ENCODE data around the gene CD28. TPM values are rescaled to one million over a fixed set of nuclear protein-coding genes. Genes with fewer than 3 reads are reported as not detected.

Gene CD28
- total RNA-seq, 1 donor from 2014 or later = 59.3 TPM

- peaks cover 4% of the 10 kb centered on the region for H3K9me3 Mint-ChIP-seq
- intact Hi-C loops (cut with micrococcal nuclease) = no loop called here
- peak overlapping the region; percentile 44 for H3K27ac Mint-ChIP-seq
- no peak for DNase-seq (ENCODE audit: low spot score)
- no peaks in the 10 kb centered on the region for H3K27me3 Mint-ChIP-seq (ENCODE audit: low read depth)
- H3K36me3 Mint-ChIP-seq (ENCODE audit: low read depth) = peaks cover 73% of the 10 kb centered on the region
- H3K4me3 Mint-ChIP-seq (ENCODE audit: low read depth) = no peak overlapping the region
- peaks cover 66% of the 10 kb centered on the region for H3K4me1 Mint-ChIP-seq (ENCODE audit: low read depth)
Measured at GRCh38 chr2:203728321-203728720, 21.9 kb downstream of the CD28 start.

DNA sequence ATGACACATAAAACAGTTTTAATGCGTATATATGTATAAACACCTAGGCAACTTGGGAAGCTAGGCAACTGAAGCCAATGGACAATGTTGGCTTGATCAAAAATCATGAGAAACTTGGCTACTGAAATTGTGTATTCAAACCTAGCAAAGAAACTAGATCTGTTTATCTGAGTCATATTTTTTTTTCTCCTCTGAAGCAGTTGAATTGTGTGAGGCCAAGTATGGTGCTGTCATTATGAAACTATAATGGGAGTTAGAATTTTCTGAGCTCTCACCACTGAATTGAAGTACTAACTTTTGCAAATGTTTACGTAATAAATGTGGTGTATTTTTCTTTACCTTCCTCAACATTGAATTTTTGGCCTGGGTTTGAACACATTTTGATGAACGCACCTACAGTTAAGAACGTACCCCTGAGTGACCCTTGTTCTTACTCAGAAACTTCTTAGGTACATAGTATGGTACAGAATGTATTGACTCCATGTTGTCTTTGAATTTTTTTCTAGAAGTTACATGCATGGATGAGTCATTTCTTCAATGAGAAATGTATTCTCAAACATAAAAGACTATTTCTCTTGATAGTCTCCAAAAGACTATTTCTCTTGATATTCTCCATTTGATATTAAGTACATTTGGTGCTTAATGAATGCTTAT, 23.8 kb downstream of the CD28 start:
- peak overlapping the region; percentile 1 for H3K4me3 Mint-ChIP-seq (ENCODE audit: low read depth)
- no peak for DNase-seq (ENCODE audit: low spot score)
- peak overlapping the region; percentile 83 for H3K27ac Mint-ChIP-seq
- H3K27me3 Mint-ChIP-seq (ENCODE audit: low read depth) = no peaks in the 10 kb centered on the region
- intact Hi-C loops (cut with micrococcal nuclease) = loop anchor here (1.0 to 10.0 kb wide), 11 partner anchors 11 to 375 kb away; partner anchors contain the start of gene ICOS
- peaks cover 75% of the 10 kb centered on the region for H3K4me1 Mint-ChIP-seq (ENCODE audit: low read depth)
- peaks cover 82% of the 10 kb centered on the region for H3K36me3 Mint-ChIP-seq (ENCODE audit: low read depth)
- no peaks in the 10 kb centered on the region for H3K9me3 Mint-ChIP-seq

- intact Hi-C loops (cut with micrococcal nuclease) = loop anchor here (1.0 to 10.0 kb wide), 11 partner anchors 10 to 374 kb away; partner anchors contain the start of gene ICOS
- peak overlapping the region; percentile 83 for H3K27ac Mint-ChIP-seq
- peaks cover 85% of the 10 kb centered on the region for H3K36me3 Mint-ChIP-seq (ENCODE audit: low read depth)
- peaks cover 78% of the 10 kb centered on the region for H3K4me1 Mint-ChIP-seq (ENCODE audit: low read depth)
- no peaks in the 10 kb centered on the region for H3K27me3 Mint-ChIP-seq (ENCODE audit: low read depth)
- H3K9me3 Mint-ChIP-seq = no peaks in the 10 kb centered on the region
- H3K4me3 Mint-ChIP-seq (ENCODE audit: low read depth) = peak overlapping the region; percentile 13
- DNase-seq (ENCODE audit: low spot score) = no peak
Measured at GRCh38 chr2:203730883-203731282, 24.4 kb downstream of the CD28 start.

GRCh38 chr2:203732092-203732952, 25.9 kb downstream of the CD28 start:
- H3K9me3 Mint-ChIP-seq = no peaks in the 10 kb centered on the region
- no peaks in the 10 kb centered on the region for H3K27me3 Mint-ChIP-seq (ENCODE audit: low read depth)
- H3K4me1 Mint-ChIP-seq (ENCODE audit: low read depth) = peaks cover 83% of the 10 kb centered on the region
- peak overlapping the region; percentile 51 for H3K4me3 Mint-ChIP-seq (ENCODE audit: low read depth)
- H3K36me3 Mint-ChIP-seq (ENCODE audit: low read depth) = peaks cover 85% of the 10 kb centered on the region
- peak overlapping the region; percentile 83 for H3K27ac Mint-ChIP-seq
- intact Hi-C loops (cut with micrococcal nuclease) = loop anchor here (5.0 to 10.0 kb wide), 3 partner anchors 80 to 372 kb away; partner anchors contain the start of gene ICOS
- no peak for DNase-seq (ENCODE audit: low spot score)

GRCh38 chr2:203732953-203733510, 26.6 kb downstream of the CD28 start:
- Mint-ChIP-seq H3K9me3 (no peaks in the 10 kb centered on the region), H3K27me3 (ENCODE audit: low read depth) (no peaks in the 10 kb centered on the region), H3K36me3 (ENCODE audit: low read depth) (peaks cover 88% of the 10 kb centered on the region), H3K4me3 (ENCODE audit: low read depth) (peak overlapping the region; percentile 0), H3K4me1 (ENCODE audit: low read depth) (peaks cover 88% of the 10 kb centered on the region), H3K27ac (peak overlapping the region; percentile 83)
- DNase-seq (ENCODE audit: low spot score) = no peak
- intact Hi-C loops (cut with micrococcal nuclease) = loop anchor here (5.0 to 10.0 kb wide), 3 partner anchors 79 to 372 kb away; partner anchors contain the start of gene ICOS

DNA sequence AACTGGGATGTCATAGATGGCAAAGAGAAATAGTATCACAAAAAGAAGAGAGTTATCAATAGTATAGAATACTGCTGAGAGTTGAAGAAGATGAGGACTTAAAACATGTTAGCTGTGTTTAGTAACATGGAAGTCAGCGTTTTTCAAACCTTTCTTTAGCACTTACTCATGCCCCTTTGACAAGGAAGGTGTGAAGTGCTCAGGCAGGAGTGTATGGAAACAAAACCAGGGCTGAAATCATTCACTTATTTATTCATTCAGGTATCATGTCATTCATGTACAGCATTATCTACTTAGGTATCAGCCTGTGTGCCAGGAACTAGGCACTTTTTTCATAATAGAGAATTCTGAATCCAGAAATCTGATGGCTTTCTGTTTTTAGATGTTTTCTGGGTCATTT, 27.2 kb downstream of the CD28 start:
- H3K27ac Mint-ChIP-seq = peak overlapping the region; percentile 84
- no peaks in the 10 kb centered on the region for H3K9me3 Mint-ChIP-seq
- DNase-seq (ENCODE audit: low spot score) = no peak
- no peaks in the 10 kb centered on the region for H3K27me3 Mint-ChIP-seq (ENCODE audit: low read depth)
- peak overlapping the region; percentile 0 for H3K4me3 Mint-ChIP-seq (ENCODE audit: low read depth)
- peaks cover 91% of the 10 kb centered on the region for H3K4me1 Mint-ChIP-seq (ENCODE audit: low read depth)
- intact Hi-C loops (cut with micrococcal nuclease) = loop anchor here (1.0 to 10.0 kb wide), 4 partner anchors 30 to 371 kb away; partner anchors contain the start of gene ICOS
- peaks cover 90% of the 10 kb centered on the region for H3K36me3 Mint-ChIP-seq (ENCODE audit: low read depth)

- Mint-ChIP-seq H3K27me3 (ENCODE audit: low read depth) (no peaks in the 10 kb centered on the region), H3K4me3 (ENCODE audit: low read depth) (no peak overlapping the region), H3K36me3 (ENCODE audit: low read depth) (peaks cover 89% of the 10 kb centered on the region), H3K4me1 (ENCODE audit: low read depth) (peaks cover 90% of the 10 kb centered on the region), H3K27ac (peak overlapping the region; percentile 84), H3K9me3 (no peaks in the 10 kb centered on the region)
- intact Hi-C loops (cut with micrococcal nuclease) = loop anchor here (1.0 to 10.0 kb wide), 4 partner anchors 29 to 370 kb away; partner anchors contain the start of gene ICOS
- DNase-seq (ENCODE audit: low spot score) = no peak
Measured at GRCh38 chr2:203734276-203734983, 28.0 kb downstream of the CD28 start.

DNA sequence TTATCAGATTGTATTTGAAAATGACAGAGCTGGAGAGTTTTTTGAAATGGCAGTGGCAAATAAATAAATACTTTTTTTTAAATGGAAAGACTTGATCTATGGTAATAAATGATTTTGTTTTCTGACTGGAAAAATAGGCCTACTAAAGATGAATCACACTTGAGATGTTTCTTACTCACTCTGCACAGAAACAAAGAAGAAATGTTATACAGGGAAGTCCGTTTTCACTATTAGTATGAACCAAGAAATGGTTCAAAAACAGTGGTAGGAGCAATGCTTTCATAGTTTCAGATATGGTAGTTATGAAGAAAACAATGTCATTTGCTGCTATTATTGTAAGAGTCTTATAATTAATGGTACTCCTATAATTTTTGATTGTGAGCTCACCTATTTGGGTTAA, 30.9 kb downstream of the CD28 start:
- peaks cover 83% of the 10 kb centered on the region for H3K36me3 Mint-ChIP-seq (ENCODE audit: low read depth)
- H3K27me3 Mint-ChIP-seq (ENCODE audit: low read depth) = no peaks in the 10 kb centered on the region
- intact Hi-C loops (cut with micrococcal nuclease) = loop anchor here (1.0 to 10.0 kb wide), 3 partner anchors 19 to 367 kb away; no protein-coding TSS in a partner anchor
- peak overlapping the region; percentile 99 for H3K27ac Mint-ChIP-seq
- H3K4me3 Mint-ChIP-seq (ENCODE audit: low read depth) = no peak overlapping the region
- H3K4me1 Mint-ChIP-seq (ENCODE audit: low read depth) = peaks cover 91% of the 10 kb centered on the region
- no peak for DNase-seq (ENCODE audit: low spot score)
- H3K9me3 Mint-ChIP-seq = peaks cover 3% of the 10 kb centered on the region

GRCh38 chr2:203739351-203739750, 32.9 kb downstream of the CD28 start:
- intact Hi-C loops (cut with micrococcal nuclease) = loop anchor here (10.0 kb wide), 1 partner anchor 365 kb away; no protein-coding TSS in a partner anchor

DNA sequence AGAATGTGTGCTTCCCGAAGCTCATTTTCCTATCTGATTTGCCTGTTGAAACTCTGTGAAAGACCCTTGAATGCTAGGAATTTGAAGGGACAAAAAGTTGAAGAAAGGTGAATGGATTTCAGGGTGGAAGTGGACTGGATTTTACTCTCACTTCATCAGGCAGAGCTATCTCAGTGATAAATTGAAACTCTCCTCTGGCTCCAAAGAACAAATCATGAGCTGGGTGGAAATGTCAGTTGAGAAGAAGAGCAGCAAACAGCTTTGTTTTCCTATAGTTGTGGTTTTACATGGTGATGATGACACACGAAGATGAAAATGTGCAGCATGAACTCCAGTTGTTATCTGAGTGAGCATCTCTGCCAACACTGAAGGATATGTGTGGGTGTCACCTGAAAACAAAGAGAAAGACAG, 34.4 kb downstream of the CD28 start:
- H3K27ac Mint-ChIP-seq = peak overlapping the region; percentile 99
- intact Hi-C loops (cut with micrococcal nuclease) = loop anchor here (1.0 to 5.0 kb wide), 8 partner anchors 9 to 266 kb away; no protein-coding TSS in a partner anchor
- peaks cover 80% of the 10 kb centered on the region for H3K4me1 Mint-ChIP-seq (ENCODE audit: low read depth)
- no peaks in the 10 kb centered on the region for H3K27me3 Mint-ChIP-seq (ENCODE audit: low read depth)
- H3K36me3 Mint-ChIP-seq (ENCODE audit: low read depth) = peaks cover 70% of the 10 kb centered on the region
- H3K4me3 Mint-ChIP-seq (ENCODE audit: low read depth) = peak overlapping the region; percentile 62
- DNase-seq (ENCODE audit: low spot score) = peak; percentile 62
- H3K9me3 Mint-ChIP-seq = peaks cover 15% of the 10 kb centered on the region

More at GRCh38 chr2:203739351-203739750, 32.9 kb downstream of the CD28 start:
- Mint-ChIP-seq H3K9me3 (peaks cover 7% of the 10 kb centered on the region), H3K27me3 (ENCODE audit: low read depth) (no peaks in the 10 kb centered on the region), H3K4me3 (ENCODE audit: low read depth) (peak overlapping the region; percentile 26), H3K27ac (peak overlapping the region; percentile 99), H3K36me3 (ENCODE audit: low read depth) (peaks cover 78% of the 10 kb centered on the region), H3K4me1 (ENCODE audit: low read depth) (peaks cover 87% of the 10 kb centered on the region)
- DNase-seq (ENCODE audit: low spot score) = no peak

- Mint-ChIP-seq H3K36me3 (ENCODE audit: low read depth) (peaks cover 69% of the 10 kb centered on the region), H3K27ac (peak overlapping the region; percentile 99), H3K27me3 (ENCODE audit: low read depth) (no peaks in the 10 kb centered on the region), H3K9me3 (peaks cover 15% of the 10 kb centered on the region), H3K4me3 (ENCODE audit: low read depth) (peak overlapping the region; percentile 62), H3K4me1 (ENCODE audit: low read depth) (peaks cover 79% of the 10 kb centered on the region)
- intact Hi-C loops (cut with micrococcal nuclease) = loop anchor here (1.0 to 5.0 kb wide), 7 partner anchors 9 to 266 kb away; no protein-coding TSS in a partner anchor
- no peak for DNase-seq (ENCODE audit: low spot score)
Measured at GRCh38 chr2:203741566-203741965, 35.1 kb downstream of the CD28 start.
